Transverse colon (tissue), 4 donors: ENCODE measurements around the gene RAB28. TPM values are rescaled to one million over a fixed set of nuclear protein-coding genes. Genes with fewer than 3 reads are reported as not detected.
"Not testable (repeated sequence)": the region's sequence is repeated elsewhere in the genome, so short reads cannot be mapped to it uniquely, and the experiment has no call there.

Experiments used
- DNase-seq: peaks from one replicate; pipeline ENCODE4 v3.0.0-alpha.2; 2019
- H3K27ac ChIP-seq, 4 donors: fragments of 200-600 bp; sonication (generic); 2 replicates each; pipeline ENCODE4 v1.5.1; 2016 to 2018; ENCODE audit warnings: inconsistent platforms in 4 of 4
- H3K27me3 ChIP-seq: fragments of 200-600 bp; sonication (generic); 2 replicates; pipeline ENCODE4 v1.5.1; 2017; ENCODE audit warnings: inconsistent platforms
- H3K36me3 ChIP-seq, 4 donors: fragments of 200-600 bp; sonication (generic); 2 replicates each; pipeline ENCODE4 v1.5.1; 2017 to 2019; ENCODE audit warnings: inconsistent platforms in 4 of 4
- H3K4me1 ChIP-seq, 4 donors: fragments of 200-600 bp; sonication (generic); 2 replicates each; pipeline ENCODE4 v1.5.1; 2017 to 2020; ENCODE audit warnings: inconsistent platforms in 4 of 4
- H3K4me3 ChIP-seq, 4 donors: fragments of 200-600 bp; sonication (generic); 1 replicate in 1 of 4; 2 replicates in 3 of 4; pipeline versions ENCODE4 v1.5.1 to v1.6.1; 2017 to 2019; ENCODE audit warnings: inconsistent platforms in 4 of 4
- H3K9me3 ChIP-seq, 2 donors: fragments of 200-600 bp; sonication (generic); 2 replicates each; pipeline ENCODE4 v1.5.1; 2017 to 2019; ENCODE audit warnings: inconsistent platforms in 2 of 2
- EP300 ChIP-seq: sonication (generic); formaldehyde crosslinking; IDR thresholded peaks from one replicate; pipeline ENCODE4 v1.6.1; 2017; ENCODE audit warnings: antibody characterized with exemption, low read depth
- POLR2A ChIP-seq: fragments of 450-650 bp; IDR thresholded peaks from one replicate; pipeline ENCODE4 v1.6.1; 2016; ENCODE audit warnings: antibody characterized with exemption, mild to moderate bottlenecking, moderate library complexity
- POLR2AphosphoS5 ChIP-seq, 3 donors: sonication (generic); formaldehyde crosslinking; IDR thresholded peaks; one replicate each; pipeline ENCODE4 v1.6.1; 2016; ENCODE audit warnings: antibody characterized with exemption in 3 of 3
- WGBS, 2 donors: methylation state at CpG; one replicate each; pipeline ENCODE4 v1.1.5; 2018; ENCODE audit warnings: low coverage in 1 of 2; 5-methylcytosine and 5-hydroxymethylcytosine counted together
- in situ Hi-C, 4 donors: fragments of 200-750 bp; cut with MboI; loops; one replicate each; pipeline versions ENCODE4 v1.15.0 to v1.15.1; 2017; ENCODE audit warnings: low sequenced_read_pairs in 3 of 4, low pct_ligation_motif_present in 1 of 4, low pct_unique_long_range_greater_than_20kb in 1 of 4
- intact Hi-C: fragments of 100-400 bp; cut with DNase I; formaldehyde crosslinking; loops from one replicate; pipeline ENCODE4 v1.15.1; 2023; ENCODE audit warnings: low total_unique reads
- total RNA-seq, 4 donors: library from RNA; depleted of rRNA; stranded (reverse); fragments of >200 nt; gene quantifications; one replicate each; pipeline ENCODE4 v1.1.0, GENCODE V29; 2016
- TF ChIP-seq, protein P1 (sequence below), 5 experiments: fragments of 200-600 bp in 3 of 5; fragments of 450-650 bp in 2 of 5; sonication (generic) in 3 of 5; IDR thresholded peaks; 1 replicate in 2 of 5; 2 replicates in 3 of 5; pipeline ENCODE4 v1.5.1; 2016 to 2017; ENCODE audit warnings: antibody characterized with exemption in 5 of 5, inconsistent platforms in 3 of 5, mild to moderate bottlenecking in 2 of 5, moderate library complexity in 1 of 5

RAB28 gene
- total RNA-seq, 4 donors from 2014 or later, result 6.4 to 19.5 (median 17.8) TPM

DNA sequence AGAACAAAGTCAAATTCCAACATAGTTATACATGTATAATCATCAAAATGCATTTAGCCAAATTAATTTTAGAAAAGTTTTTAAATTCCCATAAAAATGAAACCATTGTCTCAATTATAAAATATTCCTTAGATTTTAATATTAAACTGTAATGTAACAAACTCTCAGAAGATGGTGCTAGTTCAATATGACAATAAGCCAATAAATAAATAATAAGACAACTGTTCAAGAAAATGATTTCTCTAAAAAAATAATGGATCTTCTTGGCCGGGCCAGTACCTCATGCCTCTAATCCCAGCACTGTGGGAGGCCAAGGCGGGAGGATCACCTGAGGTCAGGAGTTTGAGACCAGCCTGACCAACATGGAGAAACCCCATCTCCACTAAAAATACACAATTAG lies 80.3 kb downstream of the RAB28 start:
- intact Hi-C loops, result no loop called here
- 85 to 100% methylated on average over 1 to 2 of the region's 2 CpGs for WGBS, 2 donors

DNA sequence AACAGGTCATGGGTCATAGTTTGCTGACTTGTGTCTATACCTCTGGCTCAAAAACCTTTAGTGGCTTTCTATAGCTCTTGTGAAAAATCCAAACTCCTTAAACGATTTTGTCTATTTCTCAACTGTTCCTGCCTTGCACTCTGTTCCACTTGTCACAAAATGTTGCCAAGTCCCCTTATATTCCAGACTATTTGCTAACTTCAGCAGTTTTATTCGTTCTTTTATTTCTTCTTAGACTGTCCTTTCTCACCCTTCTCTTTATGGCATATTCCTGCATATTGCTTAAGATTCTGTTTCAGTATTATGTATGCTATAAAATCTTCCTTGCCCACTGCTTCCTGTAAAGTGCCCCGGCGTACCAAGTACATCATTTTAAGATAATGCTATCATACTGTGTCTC lies 80.8 kb downstream of the RAB28 start:
- Histone ChIP-seq H3K27me3 (no peaks in the 10 kb centered on the region), H3K9me3 (no peaks in the 10 kb centered on the region), H3K27ac (no peak overlapping the region), H3K36me3 (no peaks in the 10 kb centered on the region), H3K4me1 (no peaks in the 10 kb centered on the region), H3K4me3 (no peak overlapping the region)
- in situ Hi-C loops (no loop called here), intact Hi-C loops (no loop called here)
- no peak for DNase-seq
- TF ChIP-seq POLR2AphosphoS5 (IDR thresholded peaks at IDR 0.05), result no peak
- no peak for TF ChIP-seq EP300
- TF ChIP-seq, protein P1, sequence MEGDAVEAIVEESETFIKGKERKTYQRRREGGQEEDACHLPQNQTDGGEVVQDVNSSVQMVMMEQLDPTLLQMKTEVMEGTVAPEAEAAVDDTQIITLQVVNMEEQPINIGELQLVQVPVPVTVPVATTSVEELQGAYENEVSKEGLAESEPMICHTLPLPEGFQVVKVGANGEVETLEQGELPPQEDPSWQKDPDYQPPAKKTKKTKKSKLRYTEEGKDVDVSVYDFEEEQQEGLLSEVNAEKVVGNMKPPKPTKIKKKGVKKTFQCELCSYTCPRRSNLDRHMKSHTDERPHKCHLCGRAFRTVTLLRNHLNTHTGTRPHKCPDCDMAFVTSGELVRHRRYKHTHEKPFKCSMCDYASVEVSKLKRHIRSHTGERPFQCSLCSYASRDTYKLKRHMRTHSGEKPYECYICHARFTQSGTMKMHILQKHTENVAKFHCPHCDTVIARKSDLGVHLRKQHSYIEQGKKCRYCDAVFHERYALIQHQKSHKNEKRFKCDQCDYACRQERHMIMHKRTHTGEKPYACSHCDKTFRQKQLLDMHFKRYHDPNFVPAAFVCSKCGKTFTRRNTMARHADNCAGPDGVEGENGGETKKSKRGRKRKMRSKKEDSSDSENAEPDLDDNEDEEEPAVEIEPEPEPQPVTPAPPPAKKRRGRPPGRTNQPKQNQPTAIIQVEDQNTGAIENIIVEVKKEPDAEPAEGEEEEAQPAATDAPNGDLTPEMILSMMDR (IDR thresholded peaks at IDR 0.05), result no peak
- no peak for TF ChIP-seq POLR2A
- WGBS, 2 donors, result 78 to 86% methylated on average over 4 of the region's 4 CpGs

More for the DNA sequence above, 80.3 kb downstream of the RAB28 start:
- in situ Hi-C loops, result no loop called here
- H3K4me3 ChIP-seq, result no peak overlapping the region
- no peak for DNase-seq
- H3K4me1 ChIP-seq, result no peaks in the 10 kb centered on the region
- no peaks in the 10 kb centered on the region for H3K9me3 ChIP-seq
- no peak for TF ChIP-seq POLR2A
- H3K36me3 ChIP-seq, result no peaks in the 10 kb centered on the region
- H3K27me3 ChIP-seq, result no peaks in the 10 kb centered on the region
- no peak overlapping the region for H3K27ac ChIP-seq

DNA sequence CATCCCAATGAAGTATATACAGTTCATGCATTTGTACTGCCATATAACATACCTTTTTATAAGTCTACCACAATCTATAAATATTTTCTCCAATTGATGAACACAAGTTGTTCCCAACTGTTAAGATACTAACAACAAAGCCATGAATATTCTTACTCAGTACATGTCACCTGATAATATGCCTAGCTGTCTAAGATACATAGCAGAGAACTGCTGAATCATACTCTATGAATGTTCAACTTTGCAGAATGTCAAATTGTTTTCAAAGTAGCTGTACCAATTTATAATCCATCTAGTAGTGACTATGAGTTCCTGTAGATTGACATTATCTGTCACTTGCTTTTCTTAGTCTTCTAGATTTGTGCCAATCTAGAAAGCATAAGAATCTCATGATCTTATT lies 84.9 kb downstream of the RAB28 start:
- H3K9me3 ChIP-seq, result no peaks in the 10 kb centered on the region
- intact Hi-C loops (loop anchor here (10.0 kb wide), 1 partner anchor 146 kb away; the partner anchor contains the start of gene NKX3-2), in situ Hi-C loops (no loop called here)
- H3K27me3 ChIP-seq, result no peaks in the 10 kb centered on the region
- no peaks in the 10 kb centered on the region for H3K36me3 ChIP-seq
- no peak for DNase-seq
- H3K4me1 ChIP-seq, result peaks cover 0 to 6% (median 0%) of the 10 kb centered on the region in 4 donors
- no peak overlapping the region for H3K27ac ChIP-seq
- H3K4me3 ChIP-seq, result no peak overlapping the region
- TF ChIP-seq EP300 (no peak), POLR2AphosphoS5 (IDR thresholded peaks at IDR 0.05) (peak in 1 of 3 donors; percentile 16)
- TF ChIP-seq, protein P1 (IDR thresholded peaks at IDR 0.05), result no peak

DNA sequence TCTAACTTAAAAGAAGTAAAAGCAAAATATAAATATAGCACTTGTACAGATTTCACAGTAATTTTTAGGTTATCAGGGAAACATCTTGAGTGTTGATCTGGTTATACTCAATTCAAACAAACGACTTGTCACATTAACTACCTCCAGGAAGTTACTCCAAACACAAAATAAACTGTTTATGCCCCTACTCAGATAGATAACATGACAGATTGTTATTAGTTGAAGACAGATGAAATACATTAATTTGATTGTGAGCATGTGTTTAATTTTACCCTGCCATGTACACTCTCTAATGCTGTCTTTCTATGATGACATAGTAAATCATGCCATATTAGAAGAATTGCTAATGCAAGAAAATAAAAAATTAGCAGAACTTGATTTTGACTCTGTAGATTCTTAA lies 88.0 kb downstream of the RAB28 start:
- Histone ChIP-seq H3K4me3 (no peak overlapping the region), H3K27me3 (no peaks in the 10 kb centered on the region), H3K27ac (no peak overlapping the region), H3K36me3 (no peaks in the 10 kb centered on the region), H3K9me3 (no peaks in the 10 kb centered on the region), H3K4me1 (peaks cover 0 to 6% (median 0%) of the 10 kb centered on the region in 4 donors)
- TF ChIP-seq POLR2A, result no peak
- TF ChIP-seq, protein P1 (IDR thresholded peaks at IDR 0.05), result no peak
- no peak for TF ChIP-seq EP300
- peak in 2 of 3 donors; percentile 47 to 67 for TF ChIP-seq POLR2AphosphoS5 (IDR thresholded peaks at IDR 0.05)
- no peak for DNase-seq
- WGBS, 2 donors, result 18 to 38% methylated on average over 1 of the region's 1 CpG
- in situ Hi-C loops (no loop called here), intact Hi-C loops (loop anchor here (10.0 kb wide), 1 partner anchor 149 kb away; the partner anchor contains the start of gene NKX3-2)

DNA sequence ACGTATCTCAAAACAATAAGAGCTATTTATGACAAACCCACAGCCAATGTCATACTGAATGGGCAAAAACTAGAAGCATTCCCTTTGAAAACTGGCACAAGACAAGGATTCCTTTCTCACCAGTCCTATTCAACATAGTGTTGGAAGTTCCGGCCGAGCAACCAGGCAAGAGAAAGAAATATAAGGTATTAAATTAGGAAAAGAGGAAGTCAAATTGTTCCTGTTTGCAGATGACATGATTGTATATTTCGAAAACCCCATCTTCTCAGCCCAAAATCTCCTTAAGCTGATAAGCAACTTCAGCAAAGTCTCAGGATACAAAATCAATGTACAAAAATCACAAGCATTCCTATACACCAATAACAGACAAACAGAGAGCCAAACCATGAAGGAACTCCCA lies 94.2 kb downstream of the RAB28 start:
- 83 to 85% methylated on average over 2 to 4 of the region's 4 CpGs for WGBS, 2 donors
- intact Hi-C loops, result loop anchor here (10.0 kb wide), 1 partner anchor 155 kb away; the partner anchor contains the start of gene NKX3-2
- H3K27me3 ChIP-seq, H3K4me1 ChIP-seq, H3K9me3 ChIP-seq, in situ Hi-C loops, H3K27ac ChIP-seq, H3K4me3 ChIP-seq, H3K36me3 ChIP-seq, DNase-seq: not testable (repeated sequence)
